KMS-11 (cell line): ENCODE results near the gene WDR17.

Source experiments
- H2AFZ ChIP-seq: fragments of 200-600 bp; sonication (generic); 2 replicates; pipeline ENCODE4 v1.6.1; 2016; ENCODE audit warnings: antibody characterized with exemption, mixed run types, low read depth
- H3K27ac ChIP-seq: fragments of 200-600 bp; sonication (generic); 2 replicates; pipeline ENCODE4 v1.6.1; 2016; ENCODE audit warnings: mild to moderate bottlenecking, mixed run types
- H3K27me3 ChIP-seq: fragments of 200-600 bp; sonication (generic); 2 replicates; pipeline ENCODE4 v1.6.1; 2017; ENCODE audit warnings: mild to moderate bottlenecking, low read depth, mixed run types, moderate library complexity; ENCODE audit not compliant: insufficient read depth
- H3K36me3 ChIP-seq: fragments of 200-600 bp; sonication (generic); 2 replicates; pipeline ENCODE4 v1.6.1; 2017; ENCODE audit warnings: mild to moderate bottlenecking, mixed run types; ENCODE audit not compliant: insufficient read depth
- H3K4me1 ChIP-seq: fragments of 200-600 bp; sonication (generic); 2 replicates; pipeline ENCODE4 v1.6.1; 2016; ENCODE audit warnings: mild to moderate bottlenecking, low read depth, mixed run types; ENCODE audit not compliant: poor library complexity, severe bottlenecking
- H3K4me2 ChIP-seq: fragments of 200-600 bp; sonication (generic); 2 replicates; pipeline ENCODE4 v1.7.0; 2016; ENCODE audit warnings: mild to moderate bottlenecking, mixed run types
- H3K4me3 ChIP-seq: fragments of 200-600 bp; sonication (generic); IDR thresholded peaks from 2 replicates; pipeline ENCODE4 v1.6.1; 2017; ENCODE audit warnings: low read depth, low read length, mixed read lengths; ENCODE audit not compliant: insufficient read depth
- H3K79me2 ChIP-seq: fragments of 200-600 bp; sonication (generic); 2 replicates; pipeline ENCODE4 v1.6.1; 2016; ENCODE audit warnings: low read depth, mixed run types; ENCODE audit not compliant: insufficient read depth
- H3K9ac ChIP-seq: fragments of 200-600 bp; sonication (generic); 2 replicates; pipeline ENCODE4 v1.6.1; 2016; ENCODE audit warnings: mild to moderate bottlenecking, mixed run types
- H4K20me1 ChIP-seq: fragments of 200-600 bp; sonication (generic); 2 replicates; pipeline ENCODE4 v1.6.1; 2016; ENCODE audit warnings: mild to moderate bottlenecking, mixed run types; ENCODE audit not compliant: insufficient read depth
- TF ChIP-seq, protein P1 (sequence below): fragments of 200-600 bp; sonication (generic); conservative IDR thresholded peaks from 2 replicates; pipeline ENCODE4 v1.6.1; 2017; ENCODE audit warnings: low read depth, mild to moderate bottlenecking, antibody characterized with exemption, low read length, moderate library complexity, mixed read lengths

The WDR17 gene

DNA sequence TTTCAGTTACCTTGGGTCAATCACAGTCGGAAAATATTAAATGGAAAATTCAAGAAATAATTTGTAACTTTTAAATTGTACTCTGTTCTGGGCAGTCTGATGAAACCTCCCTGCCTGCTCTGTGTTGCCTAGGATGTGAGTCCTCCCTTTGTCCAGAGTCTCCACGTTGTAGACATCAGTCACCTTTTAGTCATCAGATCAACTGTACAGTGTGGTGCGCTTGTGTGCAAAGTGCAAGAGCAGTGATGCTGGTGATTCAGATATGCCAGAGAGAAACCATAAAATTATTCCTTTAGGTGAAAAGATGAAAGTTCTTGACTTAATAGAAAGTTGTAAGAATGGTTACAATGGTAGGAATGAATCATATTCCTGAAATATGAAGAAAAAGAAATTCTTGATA is 128.3 kb downstream of the WDR17 start:
- Histone ChIP-seq H3K4me2 (no peak overlapping the region), H2AFZ (no peak overlapping the region)

DNA sequence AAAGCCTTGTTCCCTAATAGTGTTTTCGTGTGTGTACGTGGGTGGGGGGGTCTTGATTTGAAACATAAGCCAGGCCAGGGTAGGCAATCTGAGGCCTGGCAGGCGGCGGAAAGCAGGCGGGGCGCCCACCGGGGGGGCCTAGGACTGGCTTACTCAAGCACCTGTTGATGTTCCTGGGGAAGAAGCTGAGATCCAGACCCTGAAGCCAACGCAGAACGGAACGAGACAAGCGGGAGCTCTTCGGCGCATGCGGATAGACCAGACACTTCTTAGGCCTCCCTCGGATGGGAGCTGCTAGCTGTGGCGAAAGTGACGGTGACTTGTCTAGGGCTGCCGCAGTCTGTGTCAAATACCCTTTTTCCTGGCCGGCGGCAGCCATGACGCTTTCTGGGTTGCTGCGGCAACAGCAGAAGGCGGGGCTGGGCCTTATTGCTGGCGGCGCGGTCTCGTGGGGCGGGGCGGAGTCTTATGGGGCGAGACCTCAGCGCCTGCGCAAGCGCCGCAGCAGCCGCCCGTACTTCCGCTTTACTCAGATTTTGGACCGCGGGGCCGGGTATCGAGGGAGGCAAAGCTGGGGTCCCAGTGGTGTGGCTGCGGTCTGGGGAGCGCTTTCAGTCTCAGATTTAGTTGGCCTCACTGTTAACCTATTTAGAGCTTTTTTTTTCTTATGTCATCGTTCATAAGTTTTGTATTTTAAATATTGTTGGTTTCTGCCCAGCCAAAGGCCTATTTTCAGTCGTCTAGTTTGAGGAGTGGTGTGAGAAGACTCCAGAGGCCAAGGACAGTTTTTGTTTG is 129.7 kb downstream of the WDR17 start, which contains the start of gene SPATA4:
Gene SPATA4, minus strand, starts transcription at position 402 of the 795 bp plus-strand sequence. Its CDS starts 23 bp downstream, at position 379.
- peak within 1 kb of the TSS; percentile 72 for H3K4me2 ChIP-seq
- no peak within 1 kb of the TSS for H3K4me3 ChIP-seq
- no peaks in the 10 kb centered on the region for H3K27me3 ChIP-seq
- no peaks in the 10 kb centered on the region for H3K36me3 ChIP-seq
- TF ChIP-seq, protein P1, sequence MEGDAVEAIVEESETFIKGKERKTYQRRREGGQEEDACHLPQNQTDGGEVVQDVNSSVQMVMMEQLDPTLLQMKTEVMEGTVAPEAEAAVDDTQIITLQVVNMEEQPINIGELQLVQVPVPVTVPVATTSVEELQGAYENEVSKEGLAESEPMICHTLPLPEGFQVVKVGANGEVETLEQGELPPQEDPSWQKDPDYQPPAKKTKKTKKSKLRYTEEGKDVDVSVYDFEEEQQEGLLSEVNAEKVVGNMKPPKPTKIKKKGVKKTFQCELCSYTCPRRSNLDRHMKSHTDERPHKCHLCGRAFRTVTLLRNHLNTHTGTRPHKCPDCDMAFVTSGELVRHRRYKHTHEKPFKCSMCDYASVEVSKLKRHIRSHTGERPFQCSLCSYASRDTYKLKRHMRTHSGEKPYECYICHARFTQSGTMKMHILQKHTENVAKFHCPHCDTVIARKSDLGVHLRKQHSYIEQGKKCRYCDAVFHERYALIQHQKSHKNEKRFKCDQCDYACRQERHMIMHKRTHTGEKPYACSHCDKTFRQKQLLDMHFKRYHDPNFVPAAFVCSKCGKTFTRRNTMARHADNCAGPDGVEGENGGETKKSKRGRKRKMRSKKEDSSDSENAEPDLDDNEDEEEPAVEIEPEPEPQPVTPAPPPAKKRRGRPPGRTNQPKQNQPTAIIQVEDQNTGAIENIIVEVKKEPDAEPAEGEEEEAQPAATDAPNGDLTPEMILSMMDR, result no peak
- H3K9ac ChIP-seq, result peak within 1 kb of the TSS; percentile 20; the same call in 1 of the 2 replicates
- H3K79me2 ChIP-seq, result no peaks in the 10 kb centered on the region
- peak within 1 kb of the TSS; percentile 29 for H3K27ac ChIP-seq
- peaks cover 21% of the 10 kb centered on the region for H3K4me1 ChIP-seq
- peak within 1 kb of the TSS; percentile 88 for H2AFZ ChIP-seq
- H4K20me1 ChIP-seq, result no peaks in the 10 kb centered on the region

More for the DNA sequence above, 128.3 kb downstream of the WDR17 start:
- no peaks in the 10 kb centered on the region for H3K79me2 ChIP-seq
- no peak overlapping the region for H3K9ac ChIP-seq
- H3K36me3 ChIP-seq, result no peaks in the 10 kb centered on the region
- peaks cover 21% of the 10 kb centered on the region for H3K4me1 ChIP-seq
- no peak overlapping the region for H3K27ac ChIP-seq
- H3K4me3 ChIP-seq, result no peak overlapping the region
- H4K20me1 ChIP-seq, result no peaks in the 10 kb centered on the region
- H3K27me3 ChIP-seq, result no peaks in the 10 kb centered on the region
- TF ChIP-seq, protein P1, result no peak

DNA sequence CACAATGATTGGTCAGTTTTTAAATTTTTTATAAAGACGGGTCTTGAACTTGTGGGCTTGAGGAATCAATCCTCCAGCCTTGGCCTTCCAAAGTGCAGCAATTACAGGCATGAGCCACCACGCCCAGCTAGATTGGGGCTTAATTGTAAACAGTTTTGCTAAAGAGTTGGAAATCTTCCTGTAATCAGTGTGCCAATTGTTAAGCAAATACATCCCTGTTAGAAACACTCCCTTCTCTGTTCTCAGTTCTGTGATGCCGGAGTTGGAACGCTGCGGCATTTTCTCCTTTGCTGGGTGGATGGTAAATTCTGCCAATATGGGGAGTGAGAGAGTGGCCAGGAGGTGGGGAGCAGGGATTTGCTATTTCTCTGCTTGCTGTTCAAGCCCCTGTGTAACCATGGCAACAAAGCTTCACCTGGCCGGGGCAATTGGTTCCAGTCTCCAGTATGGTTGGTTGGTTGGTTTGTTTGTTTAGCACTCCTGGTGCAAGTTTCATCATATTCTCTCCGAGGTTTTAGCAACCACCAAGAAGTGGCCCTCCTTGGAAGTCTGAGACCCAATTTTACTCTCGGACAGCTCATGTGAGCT is 132.8 kb downstream of the WDR17 start:
- H4K20me1 ChIP-seq, result no peaks in the 10 kb centered on the region
- H3K79me2 ChIP-seq, result no peaks in the 10 kb centered on the region
- no peak overlapping the region for H2AFZ ChIP-seq
- no peaks in the 10 kb centered on the region for H3K36me3 ChIP-seq
- TF ChIP-seq, protein P1, result no peak
- H3K4me2 ChIP-seq, result no peak overlapping the region
- peaks cover 21% of the 10 kb centered on the region for H3K4me1 ChIP-seq
- no peak overlapping the region for H3K27ac ChIP-seq
- no peak overlapping the region for H3K4me3 ChIP-seq
- H3K9ac ChIP-seq, result no peak overlapping the region
- no peaks in the 10 kb centered on the region for H3K27me3 ChIP-seq

- Histone ChIP-seq H3K27ac (no peak overlapping the region), H3K27me3 (no peaks in the 10 kb centered on the region), H3K36me3 (no peaks in the 10 kb centered on the region), H3K79me2 (no peaks in the 10 kb centered on the region), H3K4me1 (no peaks in the 10 kb centered on the region), H2AFZ (no peak overlapping the region), H3K9ac (no peak overlapping the region), H3K4me3 (no peak overlapping the region), H3K4me2 (no peak overlapping the region), H4K20me1 (no peaks in the 10 kb centered on the region)
- TF ChIP-seq, protein P1, result no peak
Observed at GRCh38 chr4:176205299-176205698, 139.7 kb downstream of the WDR17 start.
